Measurements from ENCODE around the gene EFEMP2.

EFEMP2 gene

DNA sequence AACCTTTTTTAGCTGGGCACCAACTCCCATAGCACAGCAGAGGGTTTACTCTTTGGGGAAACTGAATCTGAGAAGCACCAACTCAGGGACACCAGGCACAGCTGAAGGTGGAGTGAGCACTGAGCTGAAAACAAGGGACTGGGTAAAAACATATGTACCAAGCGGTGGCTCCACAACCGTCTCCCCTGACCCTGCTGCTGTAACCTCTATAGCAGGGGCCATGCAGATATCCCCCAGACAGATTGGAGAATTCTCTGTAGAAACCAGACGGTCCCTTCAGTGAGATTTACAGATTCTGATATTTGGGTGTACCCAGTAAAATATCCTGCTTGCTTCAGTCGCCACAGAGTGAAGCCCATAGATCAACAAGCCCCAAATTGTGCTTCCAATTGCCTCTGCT lies 43.1 kb downstream of the EFEMP2 start:
- no peak overlapping the region for H2AFZ ChIP-seq (ENCODE audit: low read length)
- H3K4me3 ChIP-seq (ENCODE audit: low read length, poor library complexity, severe bottlenecking) = no peak overlapping the region
- H3K4me1 ChIP-seq (ENCODE audit: insufficient read depth, low read length, poor library complexity, severe bottlenecking) = peaks cover 30% of the 10 kb centered on the region
- H3K4me2 ChIP-seq (ENCODE audit: low read depth, low read length, poor library complexity, severe bottlenecking) = no peak overlapping the region
- H3K27me3 ChIP-seq (ENCODE audit: insufficient read depth, low read length, poor library complexity, severe bottlenecking) = no peaks in the 10 kb centered on the region
- H3K36me3 ChIP-seq (ENCODE audit: insufficient read depth, low read length) = no peaks in the 10 kb centered on the region
- 0 out of 2 replicates have a peak, but pooled peaks cover 2% of the 10 kb centered on the region for H3F3A ChIP-seq (ENCODE audit: low read depth)
- H4K20me1 ChIP-seq (ENCODE audit: insufficient read depth, low read length, poor library complexity, severe bottlenecking) = no peaks in the 10 kb centered on the region
- H3K9ac ChIP-seq (ENCODE audit: low read depth, low read length, poor library complexity, severe bottlenecking) = no peak overlapping the region
- TF ChIP-seq, protein P1, sequence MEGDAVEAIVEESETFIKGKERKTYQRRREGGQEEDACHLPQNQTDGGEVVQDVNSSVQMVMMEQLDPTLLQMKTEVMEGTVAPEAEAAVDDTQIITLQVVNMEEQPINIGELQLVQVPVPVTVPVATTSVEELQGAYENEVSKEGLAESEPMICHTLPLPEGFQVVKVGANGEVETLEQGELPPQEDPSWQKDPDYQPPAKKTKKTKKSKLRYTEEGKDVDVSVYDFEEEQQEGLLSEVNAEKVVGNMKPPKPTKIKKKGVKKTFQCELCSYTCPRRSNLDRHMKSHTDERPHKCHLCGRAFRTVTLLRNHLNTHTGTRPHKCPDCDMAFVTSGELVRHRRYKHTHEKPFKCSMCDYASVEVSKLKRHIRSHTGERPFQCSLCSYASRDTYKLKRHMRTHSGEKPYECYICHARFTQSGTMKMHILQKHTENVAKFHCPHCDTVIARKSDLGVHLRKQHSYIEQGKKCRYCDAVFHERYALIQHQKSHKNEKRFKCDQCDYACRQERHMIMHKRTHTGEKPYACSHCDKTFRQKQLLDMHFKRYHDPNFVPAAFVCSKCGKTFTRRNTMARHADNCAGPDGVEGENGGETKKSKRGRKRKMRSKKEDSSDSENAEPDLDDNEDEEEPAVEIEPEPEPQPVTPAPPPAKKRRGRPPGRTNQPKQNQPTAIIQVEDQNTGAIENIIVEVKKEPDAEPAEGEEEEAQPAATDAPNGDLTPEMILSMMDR (conservative IDR thresholded peaks at IDR 0.05; ENCODE audit: low read length) = no peak
- TF ChIP-seq EZH2phosphoT487 (IDR thresholded peaks at IDR 0.05; ENCODE audit: borderline replicate concordance) = no peak
- H3K9me2 ChIP-seq (replicated peaks; ENCODE audit: low read depth, low read length) = no peaks in the 10 kb centered on the region
- peaks cover 11% of the 10 kb centered on the region; the same call in 1 of the 2 replicates for H3K79me2 ChIP-seq (ENCODE audit: insufficient read depth, low read length)
- H3K9me3 ChIP-seq (ENCODE audit: insufficient read depth, low read depth, low read length) = no peaks in the 10 kb centered on the region

DNA sequence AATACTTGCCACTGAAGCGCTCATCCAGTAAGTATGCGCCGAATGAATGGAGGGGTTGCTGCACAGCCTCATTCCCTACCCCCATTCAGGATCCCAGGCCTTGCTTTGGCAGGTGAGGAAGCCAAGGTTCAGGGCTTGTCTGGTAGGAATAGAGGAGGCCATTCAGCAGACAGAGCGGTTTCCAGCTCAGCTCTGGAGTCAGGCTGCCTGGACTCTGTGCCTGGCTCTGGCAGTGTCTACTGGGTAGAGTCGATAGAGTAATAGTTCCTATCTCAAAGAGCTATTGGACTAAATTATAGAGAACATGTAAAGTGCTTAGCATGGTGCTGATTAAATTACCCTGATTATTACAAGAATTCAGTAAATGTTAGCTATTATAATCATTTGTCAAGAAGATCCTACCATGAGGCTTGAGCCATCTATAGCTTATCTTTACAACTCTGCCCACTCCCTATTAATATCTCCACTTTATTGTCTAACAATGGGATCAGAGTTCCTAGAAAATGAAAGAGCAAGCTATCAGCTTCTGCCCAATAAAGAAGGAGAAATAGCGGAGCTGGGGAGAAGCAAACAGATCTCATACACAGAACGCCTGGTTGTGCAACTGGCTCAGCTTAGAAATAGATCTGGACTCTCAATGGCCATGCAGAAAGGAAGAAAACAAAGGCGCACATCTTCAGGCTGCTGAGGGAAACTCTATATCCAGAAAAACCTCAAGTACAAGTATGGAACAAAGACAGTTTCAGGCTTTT lies 45.4 kb downstream of the EFEMP2 start:
- Histone ChIP-seq H4K20me1 (ENCODE audit: insufficient read depth, low read length, poor library complexity, severe bottlenecking) (no peaks in the 10 kb centered on the region), H3K9ac (ENCODE audit: low read depth, low read length, poor library complexity, severe bottlenecking) (no peak overlapping the region), H3K79me2 (ENCODE audit: insufficient read depth, low read length) (no peaks in the 10 kb centered on the region), H2AFZ (ENCODE audit: low read length) (no peak overlapping the region), H3K36me3 (ENCODE audit: insufficient read depth, low read length) (no peaks in the 10 kb centered on the region), H3K9me2 (replicated peaks; ENCODE audit: low read depth, low read length) (no peaks in the 10 kb centered on the region), H3K27me3 (ENCODE audit: insufficient read depth, low read length, poor library complexity, severe bottlenecking) (no peaks in the 10 kb centered on the region), H3F3A (ENCODE audit: low read depth) (0 out of 2 replicates have a peak, but pooled peaks cover 2% of the 10 kb centered on the region), H3K9me3 (ENCODE audit: insufficient read depth, low read depth, low read length) (no peaks in the 10 kb centered on the region), H3K4me2 (ENCODE audit: low read depth, low read length, poor library complexity, severe bottlenecking) (no peak overlapping the region), H3K4me3 (ENCODE audit: low read length, poor library complexity, severe bottlenecking) (no peak overlapping the region), H3K4me1 (ENCODE audit: insufficient read depth, low read length, poor library complexity, severe bottlenecking) (peaks cover 14% of the 10 kb centered on the region)
- TF ChIP-seq EZH2phosphoT487 (IDR thresholded peaks at IDR 0.05; ENCODE audit: borderline replicate concordance) = no peak
- TF ChIP-seq, protein P1 (conservative IDR thresholded peaks at IDR 0.05; ENCODE audit: low read length) = no peak

DNA sequence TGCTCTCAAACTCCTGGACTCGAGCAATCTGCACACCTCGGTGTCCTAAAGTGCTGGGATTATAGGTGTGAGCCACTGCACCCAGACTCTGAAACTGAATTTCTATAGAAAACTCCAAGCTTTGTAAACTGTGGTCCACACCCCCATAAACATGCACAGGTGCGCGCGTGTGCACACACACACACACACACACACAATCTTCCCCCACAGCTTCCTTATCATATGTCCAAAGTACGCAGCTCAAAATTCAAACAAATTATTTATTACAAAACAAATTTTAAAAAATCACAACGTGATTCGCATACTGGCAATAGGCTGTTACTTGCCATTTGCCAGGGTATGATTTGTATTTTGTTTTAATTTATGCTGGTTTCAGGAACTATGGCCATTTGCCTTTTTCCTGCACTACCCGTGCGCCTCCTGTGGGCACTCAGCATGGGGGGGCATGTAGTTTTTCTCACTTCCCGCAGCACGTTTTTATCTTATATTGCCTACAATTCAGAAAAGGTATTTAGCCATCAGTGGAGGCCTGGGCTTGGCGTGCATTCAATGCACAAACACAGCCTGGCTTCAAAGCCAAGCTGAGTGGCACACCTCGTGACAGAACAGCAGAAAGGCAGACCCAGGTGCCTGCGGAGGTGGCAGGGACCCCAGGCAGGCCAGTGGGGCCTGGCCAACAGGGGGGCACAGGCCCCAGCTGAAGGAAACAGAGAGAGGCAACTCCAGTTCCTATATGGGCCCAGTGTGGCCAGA lies 49.6 kb downstream of the EFEMP2 start:
- Histone ChIP-seq H3K4me1 (ENCODE audit: insufficient read depth, low read length, poor library complexity, severe bottlenecking) (no peaks in the 10 kb centered on the region), H4K20me1 (ENCODE audit: insufficient read depth, low read length, poor library complexity, severe bottlenecking) (no peaks in the 10 kb centered on the region), H3K27me3 (ENCODE audit: insufficient read depth, low read length, poor library complexity, severe bottlenecking) (no peaks in the 10 kb centered on the region), H3K9me3 (ENCODE audit: insufficient read depth, low read depth, low read length) (no peaks in the 10 kb centered on the region), H3K36me3 (ENCODE audit: insufficient read depth, low read length) (no peaks in the 10 kb centered on the region), H3F3A (ENCODE audit: low read depth) (no peaks in the 10 kb centered on the region), H3K79me2 (ENCODE audit: insufficient read depth, low read length) (no peaks in the 10 kb centered on the region), H3K4me3 (ENCODE audit: low read length, poor library complexity, severe bottlenecking) (no peak overlapping the region), H3K9ac (ENCODE audit: low read depth, low read length, poor library complexity, severe bottlenecking) (no peak overlapping the region), H3K9me2 (replicated peaks; ENCODE audit: low read depth, low read length) (no peaks in the 10 kb centered on the region), H2AFZ (ENCODE audit: low read length) (no peak overlapping the region), H3K4me2 (ENCODE audit: low read depth, low read length, poor library complexity, severe bottlenecking) (no peak overlapping the region)
- TF ChIP-seq, protein P1 (conservative IDR thresholded peaks at IDR 0.05; ENCODE audit: low read length) = no peak
- TF ChIP-seq EZH2phosphoT487 (IDR thresholded peaks at IDR 0.05; ENCODE audit: borderline replicate concordance) = no peak
